GM19023 (cell line): ENCODE measurements around the gene RIC8A.

Experiments used
- ATAC-seq: cut with Tn5 transposase; IDR thresholded peaks from one replicate; pipeline ENCODE4 v1.9.1; 2021; ENCODE audit warnings: mild to moderate bottlenecking, moderate library complexity; ENCODE audit not compliant: unreplicated experiment

The RIC8A gene

GRCh38 chr11:203945-204586, 3.4 kb upstream of the RIC8A start:
- no peak for ATAC-seq

DNA sequence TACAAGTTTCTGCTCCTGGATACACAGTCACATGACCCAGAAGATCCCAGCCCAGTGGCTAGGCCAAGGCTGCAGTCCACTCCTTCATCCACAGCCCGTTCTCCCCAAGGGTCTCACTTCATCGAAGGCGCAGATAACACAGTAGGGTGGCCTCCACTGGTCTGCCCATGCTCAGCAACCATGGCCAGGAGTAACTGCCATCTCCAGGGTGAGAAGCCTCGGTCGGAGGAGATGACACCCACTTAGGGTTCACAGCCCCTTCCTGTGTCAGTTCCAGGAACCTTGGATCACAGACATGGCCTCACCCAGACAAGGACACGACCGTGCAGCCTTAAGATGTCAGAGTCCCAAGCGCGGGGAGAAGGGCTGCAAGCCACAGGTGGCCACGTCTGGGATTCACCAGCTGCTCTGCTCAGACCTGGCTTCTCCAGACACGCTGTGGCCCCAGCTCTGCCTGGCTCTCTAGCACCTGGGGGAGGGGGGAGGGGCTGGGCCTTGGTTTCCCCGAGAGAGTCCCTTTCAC, 2.9 kb upstream of the RIC8A start:
- no peak for ATAC-seq

GRCh38 chr11:205221-206001, 2.1 kb upstream of the RIC8A start:
- no peak for ATAC-seq

DNA sequence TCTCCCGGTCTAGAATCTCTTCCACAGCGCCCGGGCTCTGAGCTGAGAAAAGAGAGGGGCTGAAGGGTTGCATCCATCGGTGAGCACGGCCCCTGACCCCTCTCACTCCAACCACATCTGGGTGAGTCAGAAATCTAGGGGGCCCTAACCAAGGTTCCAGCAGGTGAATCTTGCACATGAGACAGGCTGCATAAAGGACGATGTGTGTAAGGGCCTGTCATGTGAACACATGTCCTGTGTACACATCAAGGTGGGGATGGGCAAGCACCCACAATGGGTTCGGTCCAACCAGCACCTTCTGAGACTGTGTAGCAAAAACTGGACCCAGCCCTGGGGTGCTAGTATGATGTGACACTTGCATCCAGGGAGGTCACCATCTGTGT, 1.5 kb upstream of the RIC8A start:
- no peak for ATAC-seq

GRCh38 chr11:206526-207207, 841 bp upstream of the RIC8A start:
- ATAC-seq: peak; percentile 2

DNA sequence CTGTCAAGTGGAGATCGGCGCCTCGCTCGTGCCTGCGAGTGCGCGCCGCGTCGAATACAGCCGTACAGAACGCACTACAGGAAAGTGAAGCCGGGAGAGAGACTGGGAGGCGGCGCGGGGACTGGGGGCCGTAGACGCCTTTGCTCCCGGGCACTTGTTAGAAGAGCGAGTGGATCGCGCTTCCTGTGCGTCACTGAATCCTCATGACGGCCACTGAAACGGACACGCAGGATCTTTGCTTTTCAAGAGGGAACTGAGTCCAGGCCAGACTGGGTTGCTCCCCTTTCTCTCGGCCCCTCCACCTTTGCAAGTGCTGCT, 314 bp downstream of the RIC8A start:
- ATAC-seq: peak; percentile 18

DNA sequence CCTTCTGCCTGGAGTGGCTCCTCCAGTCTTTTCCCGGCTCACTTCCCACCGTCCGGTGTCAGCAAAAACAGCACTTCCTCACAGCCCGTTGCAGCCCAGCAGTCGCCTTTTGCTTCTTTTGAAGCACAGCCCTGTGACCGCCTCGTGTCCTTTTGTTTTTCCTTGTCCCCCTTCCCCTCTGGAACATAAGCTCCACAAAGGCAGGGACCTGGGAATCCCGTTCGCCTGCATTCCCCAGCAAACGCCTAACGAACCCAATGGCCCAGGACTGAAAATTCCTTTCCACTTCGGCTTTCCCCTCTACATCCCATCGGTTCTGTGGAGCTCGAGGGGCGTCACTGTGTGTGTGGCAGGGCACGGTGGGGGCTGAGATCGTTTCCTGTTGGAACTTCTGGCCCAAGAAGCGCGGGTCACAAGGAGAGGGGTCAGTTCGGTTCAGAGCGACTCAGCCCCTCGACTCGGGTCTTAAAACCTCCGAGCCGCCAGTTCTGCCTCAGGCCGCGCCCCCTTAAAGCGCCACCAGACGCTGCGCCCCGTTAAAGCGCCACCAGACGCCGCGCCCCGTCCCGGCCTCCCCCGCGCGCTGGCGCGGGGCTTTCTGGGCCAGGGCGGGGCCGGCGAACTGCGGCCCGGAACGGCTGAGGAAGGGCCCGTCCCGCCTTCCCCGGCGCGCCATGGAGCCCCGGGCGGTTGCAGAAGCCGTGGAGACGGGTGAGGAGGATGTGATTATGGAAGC, 841 bp downstream of the RIC8A start:
- ATAC-seq: no peak

DNA sequence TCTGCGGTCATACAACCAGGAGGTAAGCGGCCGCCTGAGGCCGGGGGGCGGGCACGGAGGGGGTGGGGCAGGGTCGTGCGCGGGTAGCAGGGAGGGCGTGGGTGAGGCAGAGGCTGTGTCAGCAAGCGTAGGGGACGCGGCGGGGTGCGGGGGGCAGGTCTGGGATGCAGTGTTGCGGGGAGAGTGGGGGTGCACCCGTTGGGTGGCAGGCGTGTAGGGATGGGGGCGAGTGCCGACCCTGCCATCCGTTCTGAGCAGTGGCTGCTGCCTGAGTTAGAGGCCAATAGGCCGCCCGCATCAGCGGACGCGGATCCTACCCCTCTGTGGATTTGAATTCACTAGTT, 1.4 kb downstream of the RIC8A start:
- no peak for ATAC-seq

GRCh38 chr11:209275-210121, 2.0 kb downstream of the RIC8A start:
- no peak for ATAC-seq

DNA sequence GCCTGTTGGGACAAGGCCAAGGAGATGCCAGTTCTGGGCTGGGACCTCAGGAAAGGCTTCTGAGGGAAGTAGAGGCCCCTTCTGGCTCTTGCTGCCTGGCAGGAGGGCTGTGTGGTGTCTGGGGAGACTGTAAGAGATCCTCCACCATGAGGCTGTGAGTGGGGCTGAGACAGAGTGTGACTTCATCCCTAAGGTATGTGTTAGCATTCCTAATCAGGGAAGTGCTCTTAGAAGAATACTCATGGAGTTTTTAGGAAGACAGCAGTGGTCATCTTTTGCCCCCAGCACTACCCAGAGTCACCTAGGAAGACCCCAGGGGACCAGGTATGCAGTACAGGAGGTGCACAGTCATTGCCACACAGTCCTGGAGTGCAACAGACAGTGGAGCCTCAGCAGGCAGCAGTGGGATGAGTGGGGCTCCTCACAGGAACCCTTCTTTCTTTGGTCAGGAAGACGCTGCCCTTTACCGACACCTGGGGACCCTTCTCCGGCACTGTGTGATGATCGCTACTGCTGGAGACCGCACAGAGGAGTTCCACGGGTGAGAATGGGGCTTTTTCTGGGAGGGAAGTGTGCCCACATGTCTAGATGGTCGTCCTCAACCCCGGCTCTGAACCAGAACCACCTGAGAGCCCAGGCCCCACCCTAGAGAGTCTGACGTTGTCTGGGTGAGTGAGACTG, 2.8 kb downstream of the RIC8A start:
- ATAC-seq: no peak

DNA sequence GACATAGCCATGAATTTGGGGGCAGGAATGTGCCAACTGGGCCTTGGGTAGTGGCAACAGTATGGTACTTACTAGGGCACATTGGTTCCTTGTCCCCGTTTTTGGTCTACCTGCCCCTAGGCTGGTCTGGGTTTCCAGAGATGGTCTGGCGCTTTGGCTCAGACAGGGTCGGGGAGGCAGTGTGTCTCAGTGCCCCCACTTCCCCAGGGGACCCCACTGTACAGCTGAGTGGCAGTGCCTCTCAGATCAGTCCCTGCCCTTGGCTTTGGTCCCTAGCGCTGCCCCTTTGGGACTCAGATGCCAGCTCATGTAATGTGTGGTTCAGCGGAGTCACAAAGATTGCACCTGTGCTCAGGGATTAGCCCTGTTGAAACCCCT, 3.3 kb downstream of the RIC8A start:
- no peak for ATAC-seq

- ATAC-seq: no peak
Observed at GRCh38 chr11:211295-211694, 3.8 kb downstream of the RIC8A start.

- ATAC-seq: no peak
Observed at GRCh38 chr11:211741-212140, 4.2 kb downstream of the RIC8A start.

DNA sequence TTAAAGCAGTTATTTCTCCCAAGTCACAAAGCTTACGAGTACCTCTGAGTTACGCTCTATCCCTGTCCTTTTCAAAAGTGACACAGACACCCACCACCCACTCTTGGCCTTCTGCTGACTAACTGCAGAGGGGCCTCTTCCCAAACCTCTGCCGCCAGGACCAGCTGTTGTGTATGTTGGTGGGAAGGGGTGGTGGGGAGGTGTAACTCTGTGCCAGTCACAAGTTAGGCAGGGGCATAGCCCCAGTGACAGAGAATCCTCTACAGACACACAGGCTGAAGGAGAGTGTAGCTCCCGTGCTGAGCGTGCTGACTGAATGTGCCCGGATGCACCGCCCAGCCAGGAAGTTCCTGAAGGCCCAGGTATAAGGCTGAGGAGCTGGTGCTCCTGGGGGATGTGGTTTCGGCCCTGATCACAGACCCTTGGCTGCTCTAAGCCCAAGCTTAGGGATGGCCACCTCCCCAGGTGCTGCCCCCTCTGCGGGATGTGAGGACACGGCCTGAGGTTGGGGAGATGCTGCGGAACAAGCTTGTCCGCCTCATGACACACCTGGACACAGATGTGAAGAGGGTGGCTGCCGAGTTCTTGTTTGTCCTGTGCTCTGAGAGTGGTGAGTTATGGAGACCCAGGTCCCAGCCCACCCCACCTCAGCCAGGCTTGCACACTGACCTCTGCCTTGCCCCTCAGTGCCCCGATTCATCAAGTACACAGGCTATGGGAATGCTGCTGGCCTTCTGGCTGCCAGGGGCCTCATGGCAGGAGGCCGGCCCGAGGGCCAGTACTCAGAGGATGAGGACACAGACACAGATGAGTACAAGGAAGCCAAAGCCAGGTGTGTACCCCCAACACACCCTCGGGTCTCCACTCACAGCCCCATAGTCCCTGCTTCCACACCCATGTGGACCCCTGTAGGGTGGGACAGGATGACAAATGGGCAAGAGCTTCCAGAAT, 4.9 kb downstream of the RIC8A start:
- ATAC-seq: no peak

DNA sequence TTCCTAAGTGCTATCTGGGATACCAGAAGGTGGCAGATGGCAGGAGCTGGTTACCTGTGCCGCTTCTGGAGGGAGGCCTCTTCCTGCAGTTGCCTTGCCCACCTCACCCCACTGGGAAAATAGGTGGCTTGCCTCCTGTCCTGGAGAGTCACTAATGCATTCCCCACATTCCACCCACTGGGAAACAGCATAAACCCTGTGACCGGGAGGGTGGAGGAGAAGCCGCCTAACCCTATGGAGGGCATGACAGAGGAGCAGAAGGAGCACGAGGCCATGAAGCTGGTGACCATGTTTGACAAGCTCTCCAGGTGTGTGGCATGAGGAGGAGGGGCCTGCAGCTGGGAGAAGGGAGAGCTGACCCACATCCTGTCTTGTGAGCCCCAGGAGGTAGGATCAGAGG, 5.6 kb downstream of the RIC8A start:
- no peak for ATAC-seq

- no peak for ATAC-seq
Observed at GRCh38 chr11:214083-214482, 6.6 kb downstream of the RIC8A start.

DNA sequence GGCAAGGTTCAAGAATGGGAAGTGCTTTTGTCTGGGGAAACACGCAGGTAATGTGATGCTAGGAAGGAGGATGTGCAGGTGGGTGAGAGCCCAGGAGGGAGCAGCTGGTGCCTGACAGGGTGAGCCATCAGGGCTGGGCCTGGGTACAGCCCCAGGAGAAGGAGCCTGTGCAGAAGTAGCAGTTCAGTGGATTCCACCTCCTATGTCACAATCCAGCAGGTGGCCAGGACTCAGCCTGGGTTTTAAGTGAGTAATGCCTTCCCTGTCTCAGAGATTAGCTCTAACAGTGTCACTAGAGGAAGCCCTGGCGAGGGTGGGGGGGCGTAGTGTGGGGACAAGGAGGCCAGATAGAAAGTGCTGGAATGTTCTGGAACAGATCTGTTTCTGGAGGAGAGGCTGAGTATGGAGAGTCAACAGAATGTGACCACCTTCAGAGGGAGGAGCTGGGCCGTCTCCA, 8.1 kb downstream of the RIC8A start:
- ATAC-seq: no peak

- no peak for ATAC-seq
Observed at GRCh38 chr11:216081-216974, 8.8 kb downstream of the RIC8A start.
